Mesodermal cell (in vitro differentiated cells): ENCODE results near the gene IL24.

Experiments
- H3K27ac ChIP-seq: 2 replicates; pipeline ENCODE4 v1.7.0; 2013; ENCODE audit warnings: mild to moderate bottlenecking, low read depth, low read length, moderate library complexity; ENCODE audit not compliant: severe bottlenecking
- H3K36me3 ChIP-seq: 2 replicates; pipeline ENCODE4 v1.7.1; 2013; ENCODE audit warnings: mild to moderate bottlenecking, low read length, moderate library complexity; ENCODE audit not compliant: control insufficient read depth, insufficient read depth
- H3K4me1 ChIP-seq: one replicate; pipeline ENCODE4 v1.7.1; 2013; ENCODE audit warnings: mild to moderate bottlenecking, low read length; ENCODE audit not compliant: insufficient read depth, control insufficient read depth, poor library complexity, severe bottlenecking
- H3K4me3 ChIP-seq: 2 replicates; pipeline ENCODE4 v1.7.0; 2013; ENCODE audit warnings: low read length, control low read depth, mild to moderate bottlenecking; ENCODE audit not compliant: insufficient read depth, poor library complexity, severe bottlenecking; ENCODE audit errors: extremely low read depth
- H3K9me3 ChIP-seq: 2 replicates; pipeline ENCODE4 v1.7.1; 2013; ENCODE audit warnings: mild to moderate bottlenecking, low read length, moderate library complexity; ENCODE audit not compliant: control insufficient read depth
- WGBS, 2 experiments: methylation state at CpG; one replicate each; pipeline ENCODE4 v1.1.5; 2013; ENCODE audit warnings: missing lambda C conversion rate in 2 of 2; ENCODE audit not compliant: insufficient coverage in 2 of 2; 5-methylcytosine and 5-hydroxymethylcytosine counted together

The IL24 gene

DNA sequence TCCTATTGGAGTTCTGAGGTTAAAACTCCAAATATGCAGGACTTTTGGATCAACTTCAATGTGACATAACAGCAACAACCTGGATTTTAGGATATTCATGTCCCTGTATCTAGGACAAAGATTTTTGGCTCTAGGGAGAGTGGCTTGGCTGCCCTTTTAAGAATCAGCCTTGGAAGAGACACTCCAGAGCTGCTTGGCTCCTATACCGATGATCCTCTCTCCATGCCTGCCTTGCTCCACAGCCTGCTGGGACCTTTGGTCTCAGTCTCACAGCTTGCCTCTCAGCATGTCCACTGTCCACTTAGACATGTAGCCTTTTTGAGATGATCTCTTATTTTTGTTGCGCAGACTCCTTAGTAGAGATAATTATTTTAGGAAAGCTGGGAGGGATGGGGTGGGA is 29.0 kb downstream of the IL24 start:
- Histone ChIP-seq H3K9me3 (no peaks in the 10 kb centered on the region), H3K27ac (no peak overlapping the region), H3K4me1 (peaks cover 3% of the 10 kb centered on the region), H3K36me3 (no peaks in the 10 kb centered on the region), H3K4me3 (no peak overlapping the region)
- WGBS, 2 experiments, result 90 to 100% methylated on average over 1 to 2 of the region's 2 CpGs

GRCh38 chr1:206929524-206929923 is 32.3 kb downstream of the IL24 start:
- H3K9me3 ChIP-seq, result no peaks in the 10 kb centered on the region
- no peaks in the 10 kb centered on the region for H3K36me3 ChIP-seq
- H3K4me1 ChIP-seq, result peaks cover 3% of the 10 kb centered on the region
- no peak overlapping the region for H3K4me3 ChIP-seq
- no peak overlapping the region for H3K27ac ChIP-seq
- WGBS, 2 experiments, result 62 to 93% methylated on average over 2 of the region's 6 CpGs

GRCh38 chr1:206930210-206930798 is 33.1 kb downstream of the IL24 start:
- no peak overlapping the region for H3K4me3 ChIP-seq
- no peak overlapping the region for H3K27ac ChIP-seq
- H3K36me3 ChIP-seq, result no peaks in the 10 kb centered on the region
- H3K9me3 ChIP-seq, result no peaks in the 10 kb centered on the region
- WGBS, 2 experiments, result 91 to 98% methylated on average over 12 to 16 of the region's 17 CpGs
- H3K4me1 ChIP-seq, result peaks cover 3% of the 10 kb centered on the region

DNA sequence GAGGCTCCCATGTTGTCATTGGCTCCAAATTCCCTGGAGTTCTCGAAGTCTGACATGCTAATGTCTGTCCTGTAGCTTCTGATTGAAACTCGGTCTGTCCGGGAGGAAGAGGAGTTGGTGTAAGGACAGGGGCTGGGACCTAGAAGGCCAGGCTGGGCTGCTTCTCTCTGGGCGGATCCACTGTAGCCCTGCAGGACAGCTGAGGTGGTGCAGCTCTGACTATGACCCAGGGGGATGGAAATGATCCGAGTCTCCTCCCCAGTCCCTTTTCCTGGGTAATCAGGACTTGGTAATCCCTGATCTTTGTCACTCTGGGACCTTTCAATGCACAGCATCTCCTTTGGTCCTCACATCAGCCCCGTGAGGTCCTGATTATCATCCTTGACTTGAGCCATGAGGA is 34.5 kb downstream of the IL24 start:
- peaks cover 3% of the 10 kb centered on the region for H3K4me1 ChIP-seq
- H3K27ac ChIP-seq, result no peak overlapping the region
- no peak overlapping the region for H3K4me3 ChIP-seq
- H3K9me3 ChIP-seq, result no peaks in the 10 kb centered on the region
- WGBS, 2 experiments, result 82 to 83% methylated on average over 5 to 6 of the region's 6 CpGs
- no peaks in the 10 kb centered on the region for H3K36me3 ChIP-seq

DNA sequence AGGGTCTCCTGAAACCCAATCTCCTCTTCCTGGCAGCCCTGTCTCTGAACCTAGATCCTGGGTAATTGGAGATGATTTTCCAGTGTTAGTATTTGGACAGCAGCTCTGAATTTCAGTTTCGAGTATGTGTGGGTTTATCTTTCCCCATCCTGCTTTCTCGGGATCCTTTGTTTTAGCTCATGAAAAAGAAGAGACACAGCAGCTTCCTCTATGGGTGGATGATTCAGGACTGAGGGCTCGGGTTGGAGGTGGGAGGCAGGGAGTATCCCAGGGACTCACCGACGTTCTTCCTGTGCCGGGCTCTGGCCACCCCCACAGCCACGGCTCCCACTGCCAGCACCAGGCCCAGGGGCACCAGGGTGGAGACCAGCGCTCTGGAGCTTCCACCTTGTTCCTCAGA is 34.9 kb downstream of the IL24 start:
- Histone ChIP-seq H3K9me3 (no peaks in the 10 kb centered on the region), H3K36me3 (no peaks in the 10 kb centered on the region), H3K4me1 (peaks cover 3% of the 10 kb centered on the region), H3K4me3 (no peak overlapping the region), H3K27ac (no peak overlapping the region)
- WGBS, 2 experiments, result 84 to 90% methylated on average over 5 to 7 of the region's 8 CpGs

- Histone ChIP-seq H3K36me3 (no peaks in the 10 kb centered on the region), H3K27ac (no peak overlapping the region), H3K4me1 (no peaks in the 10 kb centered on the region), H3K9me3 (no peaks in the 10 kb centered on the region), H3K4me3 (no peak overlapping the region)
- whole genome bisulfite sequencing, 2 experiments, result 45 to 63% methylated on average over 4 to 5 of the region's 8 CpGs
Measured at GRCh38 chr1:206933333-206933945, 36.2 kb downstream of the IL24 start.

DNA sequence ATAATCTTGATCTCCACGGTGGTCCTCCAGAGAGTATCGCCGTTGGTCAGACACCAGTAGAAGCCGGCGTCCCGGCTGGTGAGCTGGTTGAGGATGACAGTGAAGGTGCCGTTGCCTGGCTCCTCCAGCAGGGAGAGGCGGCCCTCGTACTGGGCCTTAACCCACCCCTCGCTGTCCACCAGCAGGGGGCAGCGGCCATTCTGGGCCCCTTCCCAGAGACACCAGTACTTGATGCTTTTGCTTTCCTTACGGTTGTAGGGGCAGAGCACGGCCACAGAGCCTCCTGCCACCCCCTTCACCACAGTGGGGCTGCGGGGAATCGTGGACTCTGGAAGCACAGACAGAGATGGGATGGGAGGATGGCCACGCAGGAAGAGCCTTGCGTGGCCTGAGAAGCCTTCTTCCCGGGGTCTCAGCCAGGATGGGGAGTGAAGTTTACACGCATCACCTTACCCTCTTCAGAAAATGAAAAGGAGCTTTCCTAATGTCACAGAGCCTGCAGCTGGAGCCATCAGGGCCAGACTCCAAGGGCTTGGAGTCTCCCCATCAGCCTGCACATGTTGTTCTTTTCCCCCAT is 38.3 kb downstream of the IL24 start:
- Histone ChIP-seq H3K36me3 (no peaks in the 10 kb centered on the region), H3K4me1 (no peaks in the 10 kb centered on the region), H3K9me3 (no peaks in the 10 kb centered on the region), H3K27ac (no peak overlapping the region), H3K4me3 (no peak overlapping the region)
- WGBS, 2 experiments, result 61% methylated on average over 11 of the region's 19 CpGs

DNA sequence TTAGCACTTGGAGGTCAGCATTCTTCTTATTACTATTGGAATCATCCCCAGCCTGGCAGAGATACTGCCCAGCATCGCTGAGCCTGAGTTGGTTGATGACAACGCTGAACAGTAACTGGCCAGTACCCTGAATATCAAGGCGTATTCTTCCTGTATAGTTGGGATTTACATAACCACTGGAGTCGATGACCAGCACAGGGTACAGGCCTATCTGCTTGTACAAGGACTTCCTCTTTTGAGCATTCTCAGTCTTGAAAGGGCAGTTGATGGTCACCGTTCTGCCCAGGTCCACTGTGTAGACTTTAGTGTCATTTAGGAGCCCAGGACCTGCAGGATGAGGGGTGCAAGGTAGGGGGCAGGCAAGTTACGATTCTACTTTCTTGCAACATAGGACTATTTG is 40.2 kb downstream of the IL24 start:
- no peak overlapping the region for H3K4me3 ChIP-seq
- no peaks in the 10 kb centered on the region for H3K4me1 ChIP-seq
- H3K36me3 ChIP-seq, result no peaks in the 10 kb centered on the region
- 94 to 97% methylated on average over 4 to 5 of the region's 6 CpGs for WGBS, 2 experiments
- H3K27ac ChIP-seq, result no peak overlapping the region
- H3K9me3 ChIP-seq, result no peaks in the 10 kb centered on the region

- no peaks in the 10 kb centered on the region for H3K36me3 ChIP-seq
- H3K27ac ChIP-seq, result no peak overlapping the region
- 90% methylated on average over 6 to 7 of the region's 13 CpGs for WGBS, 2 experiments
- no peaks in the 10 kb centered on the region for H3K9me3 ChIP-seq
- H3K4me3 ChIP-seq, result no peak overlapping the region
- no peaks in the 10 kb centered on the region for H3K4me1 ChIP-seq
Measured at GRCh38 chr1:206939131-206939530, 41.9 kb downstream of the IL24 start.

DNA sequence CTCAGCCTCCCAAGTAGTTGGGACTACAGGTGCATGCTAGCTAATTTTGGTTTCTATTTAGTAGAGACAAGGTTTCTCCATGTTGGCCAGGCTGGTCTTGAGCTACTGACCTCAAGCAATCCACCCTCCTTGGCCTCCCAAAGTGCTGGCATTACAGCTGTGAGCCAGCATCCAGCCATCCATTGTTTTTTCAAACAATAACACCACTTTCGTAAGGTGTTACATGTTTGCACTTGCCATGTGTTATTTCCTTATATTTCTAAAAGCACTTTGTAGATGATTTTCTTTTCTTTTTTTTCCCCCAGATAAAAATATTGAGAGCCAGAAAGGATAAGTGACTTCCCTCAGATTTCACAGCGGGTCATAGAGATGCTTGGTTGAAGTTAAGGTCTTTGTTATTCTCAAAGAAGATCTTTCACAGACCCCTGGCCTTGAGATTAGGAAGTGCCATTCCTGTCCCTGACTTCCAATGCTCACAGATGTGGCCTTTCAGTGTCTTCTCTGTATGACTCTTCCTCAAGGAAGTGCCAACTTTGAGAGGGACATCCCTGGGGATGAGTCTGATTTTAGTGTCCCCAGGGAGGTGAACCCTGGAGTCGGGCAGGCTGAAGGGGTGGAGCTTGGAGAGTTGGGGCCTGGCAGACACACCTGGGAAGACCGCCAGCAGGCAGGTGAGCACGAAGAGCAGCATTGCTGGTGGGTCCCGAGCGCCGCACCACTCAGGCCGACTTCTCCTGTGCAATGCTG is 42.8 kb downstream of the IL24 start:
- Histone ChIP-seq H3K4me3 (no peak overlapping the region), H3K27ac (no peak overlapping the region), H3K9me3 (no peaks in the 10 kb centered on the region), H3K4me1 (no peaks in the 10 kb centered on the region), H3K36me3 (no peaks in the 10 kb centered on the region)
- 96 to 97% methylated on average over 7 to 8 of the region's 9 CpGs for WGBS, 2 experiments

GRCh38 chr1:206940588-206940936 is 43.3 kb downstream of the IL24 start:
- no peaks in the 10 kb centered on the region for H3K36me3 ChIP-seq
- H3K9me3 ChIP-seq, result no peaks in the 10 kb centered on the region
- no peaks in the 10 kb centered on the region for H3K4me1 ChIP-seq
- no peak overlapping the region for H3K27ac ChIP-seq
- no peak overlapping the region for H3K4me3 ChIP-seq
- WGBS, 2 experiments, result 93 to 96% methylated on average over 3 of the region's 3 CpGs
